SK-N-MC (cell line): Measurements from ENCODE around the gene ADAMTS13.
A peak's percentile ranks its signal among the peaks of the same experiment; 100 is the strongest.

Experiments
- DNase-seq: peaks from one replicate; pipeline ENCODE4 v3.0.0-alpha.2; 2011; ENCODE audit warnings: low read depth, low spot score
- H3K27ac ChIP-seq: fragments of 200-600 bp; sonication (generic); 2 replicates; pipeline ENCODE4 v1.5.1; 2016; ENCODE audit warnings: mixed run types
- H3K36me3 ChIP-seq: fragments of 200-600 bp; sonication (generic); 2 replicates; pipeline ENCODE4 v1.6.1; 2017; ENCODE audit warnings: antibody characterized with exemption, low read length, mixed read lengths; ENCODE audit not compliant: insufficient read depth
- H3K4me3 ChIP-seq: fragments of 200-600 bp; sonication (generic); 2 replicates; pipeline ENCODE4 v1.5.1; 2016
- H3K9ac ChIP-seq: fragments of 200-600 bp; sonication (generic); 2 replicates; pipeline ENCODE4 v1.8.0; 2017; ENCODE audit warnings: mixed run types, mixed read lengths; ENCODE audit not compliant: insufficient read length
- H3K9me3 ChIP-seq: fragments of 200-600 bp; sonication (generic); 2 replicates; pipeline ENCODE4 v1.6.1; 2017; ENCODE audit warnings: low read depth, mild to moderate bottlenecking, antibody characterized with exemption, low read length, moderate library complexity, mixed read lengths
- EZH2 ChIP-seq: fragments of 200-600 bp; sonication (generic); IDR thresholded peaks from one replicate; pipeline ENCODE4 v1.6.1; 2017; ENCODE audit warnings: antibody characterized with exemption
- FOXP2 ChIP-seq: optimal IDR thresholded peaks from 2 replicates; pipeline ENCODE3; 2011; ENCODE audit warnings: mild to moderate bottlenecking, moderate library complexity; ENCODE audit not compliant: insufficient read depth; ENCODE audit errors: extremely low read length, control extremely low read depth
- POLR2AphosphoS5 ChIP-seq: IDR thresholded peaks from 2 replicates; pipeline ENCODE4 v1.6.1; 2012; ENCODE audit warnings: mild to moderate bottlenecking, low read depth, low read length, borderline replicate concordance

The ADAMTS13 gene

GRCh38 chr9:133460405-133461175 lies 38.4 kb downstream of the ADAMTS13 start:
- no peak for TF ChIP-seq EZH2
- TF ChIP-seq POLR2AphosphoS5 = no peak
- TF ChIP-seq FOXP2 = no peak
- no peak overlapping the region for H3K9ac ChIP-seq
- H3K36me3 ChIP-seq = no peaks in the 10 kb centered on the region
- DNase-seq = no peak
- no peak overlapping the region for H3K27ac ChIP-seq
- H3K9me3 ChIP-seq = no peaks in the 10 kb centered on the region
- H3K4me3 ChIP-seq = peak overlapping the region; percentile 96

DNA sequence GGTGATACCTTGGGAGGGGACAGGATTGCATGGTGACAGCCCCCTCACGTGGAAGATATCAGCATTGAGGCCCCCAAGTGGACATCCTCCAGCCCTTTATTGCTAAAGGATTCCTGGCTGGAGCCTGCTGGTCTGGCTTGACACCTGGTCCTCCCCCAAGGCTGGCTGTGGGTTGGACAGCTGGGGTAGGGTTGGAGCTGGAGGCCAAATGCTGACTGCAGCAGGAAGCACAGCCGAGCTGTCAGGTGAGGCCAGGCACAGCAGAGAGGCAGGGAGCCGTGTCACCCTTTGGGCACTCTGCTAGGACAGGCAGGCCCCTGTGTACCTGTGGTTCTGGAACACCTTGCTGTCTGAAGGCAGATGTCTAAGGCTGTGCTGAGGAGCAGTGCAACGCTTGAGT lies 39.8 kb downstream of the ADAMTS13 start:
- Histone ChIP-seq H3K9me3 (no peaks in the 10 kb centered on the region), H3K36me3 (no peaks in the 10 kb centered on the region), H3K4me3 (no peak overlapping the region), H3K9ac (no peak overlapping the region), H3K27ac (no peak overlapping the region)
- TF ChIP-seq FOXP2 = no peak
- no peak for TF ChIP-seq EZH2
- TF ChIP-seq POLR2AphosphoS5 = no peak
- no peak for DNase-seq

- H3K4me3 ChIP-seq = no peak overlapping the region
- DNase-seq = no peak
- no peak overlapping the region for H3K9ac ChIP-seq
- no peak for TF ChIP-seq EZH2
- TF ChIP-seq FOXP2 = no peak
- no peak for TF ChIP-seq POLR2AphosphoS5
- H3K27ac ChIP-seq = no peak overlapping the region
- no peaks in the 10 kb centered on the region for H3K36me3 ChIP-seq
- H3K9me3 ChIP-seq = no peaks in the 10 kb centered on the region
Measured at GRCh38 chr9:133463234-133463863, 41.2 kb downstream of the ADAMTS13 start.

- Histone ChIP-seq H3K4me3 (no peak overlapping the region), H3K27ac (no peak overlapping the region), H3K36me3 (no peaks in the 10 kb centered on the region), H3K9me3 (no peaks in the 10 kb centered on the region), H3K9ac (no peak overlapping the region)
- no peak for DNase-seq
- TF ChIP-seq EZH2 (no peak), POLR2AphosphoS5 (no peak), FOXP2 (no peak)
Measured at GRCh38 chr9:133463864-133464615, 41.9 kb downstream of the ADAMTS13 start.

- no peak for DNase-seq
- Histone ChIP-seq H3K9ac (no peak overlapping the region), H3K36me3 (no peaks in the 10 kb centered on the region), H3K9me3 (no peaks in the 10 kb centered on the region), H3K4me3 (no peak overlapping the region), H3K27ac (no peak overlapping the region)
- TF ChIP-seq EZH2 = no peak
- TF ChIP-seq FOXP2 = no peak
- TF ChIP-seq POLR2AphosphoS5 = no peak
Measured at GRCh38 chr9:133464638-133465037, 42.5 kb downstream of the ADAMTS13 start.

DNA sequence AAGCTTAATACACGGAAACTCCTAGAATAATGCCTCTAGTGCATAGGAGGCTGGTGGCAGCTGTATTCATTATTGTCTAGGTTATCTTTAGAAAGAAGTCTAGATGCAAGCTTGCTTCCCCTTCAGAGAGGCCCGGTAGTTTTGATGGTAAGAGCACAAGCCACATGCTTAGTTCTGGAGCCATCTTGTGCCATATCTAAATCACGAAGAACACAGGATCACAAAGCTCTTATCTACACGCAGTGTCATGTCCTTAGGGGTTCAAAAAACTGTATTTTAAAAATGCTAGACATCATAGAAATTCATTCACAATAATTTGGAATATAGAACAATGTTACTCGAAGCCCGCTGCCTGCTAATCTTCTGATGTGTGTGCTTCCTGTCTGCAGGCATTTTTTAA lies 43.8 kb downstream of the ADAMTS13 start:
- DNase-seq = no peak
- no peaks in the 10 kb centered on the region for H3K36me3 ChIP-seq
- no peak for TF ChIP-seq FOXP2
- no peak for TF ChIP-seq EZH2
- TF ChIP-seq POLR2AphosphoS5 = no peak
- no peak overlapping the region for H3K4me3 ChIP-seq
- H3K9ac ChIP-seq = no peak overlapping the region
- H3K9me3 ChIP-seq = no peaks in the 10 kb centered on the region
- peak overlapping the region; percentile 22 for H3K27ac ChIP-seq

DNA sequence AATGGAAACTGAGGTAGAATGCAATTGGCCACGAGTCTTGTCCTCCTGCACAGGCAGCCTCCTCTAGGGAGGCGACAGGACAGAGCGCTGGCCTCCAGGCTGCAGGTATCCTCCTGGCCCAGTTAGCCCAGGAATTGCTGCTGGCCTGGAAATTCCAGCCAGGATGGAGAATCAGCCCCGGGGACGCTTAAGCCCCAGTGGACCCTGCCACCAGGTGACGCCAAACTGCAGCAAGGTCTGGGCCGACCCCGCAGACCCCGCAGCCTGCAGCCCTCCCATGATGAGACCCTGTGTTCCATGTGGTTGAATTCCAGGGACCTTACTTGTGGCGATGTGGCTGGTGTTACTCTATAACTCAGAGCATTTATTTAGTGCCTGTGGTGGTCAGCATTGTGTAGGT lies 44.9 kb downstream of the ADAMTS13 start:
- no peak overlapping the region for H3K9ac ChIP-seq
- H3K36me3 ChIP-seq = no peaks in the 10 kb centered on the region
- no peak for DNase-seq
- H3K27ac ChIP-seq = no peak overlapping the region
- no peak for TF ChIP-seq FOXP2
- no peak for TF ChIP-seq POLR2AphosphoS5
- TF ChIP-seq EZH2 = no peak
- no peak overlapping the region for H3K4me3 ChIP-seq
- no peaks in the 10 kb centered on the region for H3K9me3 ChIP-seq

DNA sequence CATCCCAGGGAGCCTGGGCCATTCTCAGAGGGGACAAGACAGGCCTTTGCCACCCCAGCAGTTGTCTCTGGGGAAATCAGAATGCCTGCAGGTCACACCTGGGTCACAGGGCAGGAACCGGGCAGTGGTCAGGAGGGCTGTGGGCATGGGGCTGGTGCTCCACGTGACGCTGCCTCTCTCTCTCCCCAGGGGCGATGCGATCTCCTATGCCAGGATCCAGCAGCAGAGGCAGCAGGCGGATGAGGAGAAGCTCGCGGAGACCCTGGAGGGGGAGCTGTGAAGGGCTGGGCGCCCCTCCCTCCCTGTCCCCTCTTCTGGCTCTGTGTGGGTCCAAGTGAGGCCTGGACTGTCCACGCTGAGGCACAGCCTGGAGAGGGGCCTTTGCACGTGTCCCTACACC lies 46.2 kb downstream of the ADAMTS13 start:
- H3K36me3 ChIP-seq = no peaks in the 10 kb centered on the region
- DNase-seq = no peak
- no peak overlapping the region for H3K4me3 ChIP-seq
- no peak overlapping the region for H3K27ac ChIP-seq
- H3K9ac ChIP-seq = no peak overlapping the region
- no peaks in the 10 kb centered on the region for H3K9me3 ChIP-seq
- TF ChIP-seq FOXP2 = no peak
- no peak for TF ChIP-seq POLR2AphosphoS5
- no peak for TF ChIP-seq EZH2
